Smooth muscle cell of the brain vasculature (primary cell): ENCODE measurements around the gene FAM161A.

Experiments used
- DNase-seq: peaks from one replicate; pipeline ENCODE4 v3.0.0-alpha.2; 2012; ENCODE audit warnings: low read depth, low spot score

FAM161A gene

DNA sequence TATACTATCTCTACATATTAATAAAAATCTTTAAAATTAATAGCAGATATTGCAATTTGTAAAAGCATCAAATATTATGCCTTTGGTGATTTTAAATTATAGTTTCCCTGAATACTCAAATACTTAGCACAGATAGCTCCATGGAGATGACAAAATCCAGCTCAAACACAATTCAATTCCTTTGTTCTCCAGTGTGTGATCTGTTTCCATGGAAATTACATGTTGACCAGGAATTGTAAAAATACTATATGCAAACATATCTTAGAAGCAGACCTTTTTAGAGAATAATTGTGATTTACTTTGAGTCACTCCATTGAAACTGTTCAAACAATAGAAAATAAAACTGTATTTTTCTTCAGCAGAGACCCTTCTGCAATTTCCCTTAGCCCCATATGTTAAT is 68.3 kb downstream of the FAM161A start:
- no peak for DNase-seq

DNA sequence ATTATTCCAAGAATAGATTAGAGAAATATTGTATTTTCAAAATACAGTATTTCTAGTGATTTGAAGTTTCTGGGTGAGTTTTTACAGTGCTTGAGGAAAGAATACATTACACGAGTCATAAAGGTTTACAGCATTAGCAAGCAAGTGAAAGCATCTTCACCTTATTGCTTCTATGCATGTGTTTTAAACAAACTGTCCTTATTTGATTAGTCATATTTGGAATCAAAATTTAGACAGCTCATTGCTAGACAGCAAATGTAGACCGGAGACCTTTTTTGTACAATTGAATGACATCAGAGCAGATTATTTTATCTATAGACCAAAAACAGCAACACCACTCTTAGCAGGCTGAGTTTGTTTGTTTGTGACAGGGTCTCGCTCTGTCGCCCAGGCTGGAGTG is 69.2 kb downstream of the FAM161A start:
- DNase-seq = no peak

DNA sequence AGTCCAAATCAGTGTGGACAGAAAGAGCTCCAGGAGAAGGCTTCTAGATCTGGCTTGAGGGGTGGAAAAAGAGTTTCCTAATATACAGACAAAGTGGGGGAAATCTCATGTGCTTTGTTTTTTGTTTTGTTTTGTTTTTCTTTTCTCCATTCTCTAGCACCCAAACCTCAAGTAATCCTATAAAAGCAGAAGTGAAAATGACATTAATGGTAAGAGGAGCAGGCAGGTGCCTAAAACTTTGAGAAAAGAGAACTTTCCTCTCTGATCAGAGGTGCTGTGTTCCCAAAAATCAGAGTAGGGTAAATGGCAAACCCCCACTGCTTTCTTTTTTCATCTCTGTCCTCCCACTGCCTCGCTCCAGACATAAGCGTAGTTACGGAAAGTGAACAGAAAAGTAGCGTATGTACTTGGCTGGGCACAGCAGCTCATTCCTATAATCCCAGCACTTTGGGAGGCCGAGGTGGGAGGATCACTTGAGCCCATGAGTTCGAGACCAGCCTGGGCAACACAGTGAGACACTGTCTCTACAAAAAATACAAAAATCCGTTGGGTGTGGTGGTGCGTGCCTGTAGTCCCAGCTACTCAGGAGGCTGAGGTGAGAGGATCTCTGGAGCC is 77.8 kb downstream of the FAM161A start:
- DNase-seq = no peak
